Measurements from ENCODE around the gene FZR1. TPM values are rescaled to one million over a fixed set of nuclear protein-coding genes. Genes with fewer than 3 reads are reported as not detected.
A peak's percentile ranks its signal among the peaks of the same experiment; 100 is the strongest.

Gene FZR1
- total and polyA plus RNA-seq, 2 of the 13 experiments (the other 11 are each of a cell fraction or from before 2014, with no cell fraction given), result 29.0 to 30.8 TPM

DNA sequence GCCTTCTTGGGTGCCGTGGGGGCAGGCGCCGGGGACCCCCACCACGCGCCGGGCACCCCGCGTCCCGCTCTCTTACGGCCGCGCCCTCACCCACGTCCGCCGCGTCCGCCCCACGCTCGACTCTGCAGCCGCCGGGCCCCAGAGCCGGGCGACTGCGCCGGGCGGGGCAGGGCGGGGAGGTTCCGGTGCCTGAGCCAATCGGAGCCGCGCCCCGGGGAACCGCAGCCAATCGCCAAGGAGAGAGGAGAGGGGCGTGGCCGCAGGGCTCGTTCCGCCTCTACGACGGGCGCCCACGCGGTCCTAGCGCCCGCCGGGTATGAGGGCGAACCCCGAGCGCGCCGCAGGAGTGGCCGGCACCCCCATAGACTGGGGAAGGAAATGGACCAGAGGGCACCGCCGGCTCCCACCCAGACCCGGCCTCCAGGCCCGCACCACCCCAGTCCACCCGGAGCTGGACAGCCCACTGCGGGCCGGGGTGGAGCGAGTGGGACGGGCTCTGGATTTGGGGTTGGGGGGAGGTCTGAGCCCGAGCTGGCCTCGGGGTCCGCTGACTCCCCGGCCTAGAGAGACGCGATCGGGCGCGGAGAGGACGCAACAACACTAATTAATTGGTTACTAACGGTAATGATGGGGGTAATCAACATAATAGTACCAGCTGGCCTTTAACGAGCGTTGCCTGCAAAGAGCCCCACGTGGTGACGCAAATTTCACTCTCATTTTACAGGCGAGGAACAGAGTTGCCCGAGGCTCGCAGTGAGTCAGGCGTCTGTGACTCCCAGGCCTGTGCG is 51.5 kb downstream of the FZR1 start, which contains the start of gene MFSD12 (continued):
- TF ChIP-seq, protein P1, sequence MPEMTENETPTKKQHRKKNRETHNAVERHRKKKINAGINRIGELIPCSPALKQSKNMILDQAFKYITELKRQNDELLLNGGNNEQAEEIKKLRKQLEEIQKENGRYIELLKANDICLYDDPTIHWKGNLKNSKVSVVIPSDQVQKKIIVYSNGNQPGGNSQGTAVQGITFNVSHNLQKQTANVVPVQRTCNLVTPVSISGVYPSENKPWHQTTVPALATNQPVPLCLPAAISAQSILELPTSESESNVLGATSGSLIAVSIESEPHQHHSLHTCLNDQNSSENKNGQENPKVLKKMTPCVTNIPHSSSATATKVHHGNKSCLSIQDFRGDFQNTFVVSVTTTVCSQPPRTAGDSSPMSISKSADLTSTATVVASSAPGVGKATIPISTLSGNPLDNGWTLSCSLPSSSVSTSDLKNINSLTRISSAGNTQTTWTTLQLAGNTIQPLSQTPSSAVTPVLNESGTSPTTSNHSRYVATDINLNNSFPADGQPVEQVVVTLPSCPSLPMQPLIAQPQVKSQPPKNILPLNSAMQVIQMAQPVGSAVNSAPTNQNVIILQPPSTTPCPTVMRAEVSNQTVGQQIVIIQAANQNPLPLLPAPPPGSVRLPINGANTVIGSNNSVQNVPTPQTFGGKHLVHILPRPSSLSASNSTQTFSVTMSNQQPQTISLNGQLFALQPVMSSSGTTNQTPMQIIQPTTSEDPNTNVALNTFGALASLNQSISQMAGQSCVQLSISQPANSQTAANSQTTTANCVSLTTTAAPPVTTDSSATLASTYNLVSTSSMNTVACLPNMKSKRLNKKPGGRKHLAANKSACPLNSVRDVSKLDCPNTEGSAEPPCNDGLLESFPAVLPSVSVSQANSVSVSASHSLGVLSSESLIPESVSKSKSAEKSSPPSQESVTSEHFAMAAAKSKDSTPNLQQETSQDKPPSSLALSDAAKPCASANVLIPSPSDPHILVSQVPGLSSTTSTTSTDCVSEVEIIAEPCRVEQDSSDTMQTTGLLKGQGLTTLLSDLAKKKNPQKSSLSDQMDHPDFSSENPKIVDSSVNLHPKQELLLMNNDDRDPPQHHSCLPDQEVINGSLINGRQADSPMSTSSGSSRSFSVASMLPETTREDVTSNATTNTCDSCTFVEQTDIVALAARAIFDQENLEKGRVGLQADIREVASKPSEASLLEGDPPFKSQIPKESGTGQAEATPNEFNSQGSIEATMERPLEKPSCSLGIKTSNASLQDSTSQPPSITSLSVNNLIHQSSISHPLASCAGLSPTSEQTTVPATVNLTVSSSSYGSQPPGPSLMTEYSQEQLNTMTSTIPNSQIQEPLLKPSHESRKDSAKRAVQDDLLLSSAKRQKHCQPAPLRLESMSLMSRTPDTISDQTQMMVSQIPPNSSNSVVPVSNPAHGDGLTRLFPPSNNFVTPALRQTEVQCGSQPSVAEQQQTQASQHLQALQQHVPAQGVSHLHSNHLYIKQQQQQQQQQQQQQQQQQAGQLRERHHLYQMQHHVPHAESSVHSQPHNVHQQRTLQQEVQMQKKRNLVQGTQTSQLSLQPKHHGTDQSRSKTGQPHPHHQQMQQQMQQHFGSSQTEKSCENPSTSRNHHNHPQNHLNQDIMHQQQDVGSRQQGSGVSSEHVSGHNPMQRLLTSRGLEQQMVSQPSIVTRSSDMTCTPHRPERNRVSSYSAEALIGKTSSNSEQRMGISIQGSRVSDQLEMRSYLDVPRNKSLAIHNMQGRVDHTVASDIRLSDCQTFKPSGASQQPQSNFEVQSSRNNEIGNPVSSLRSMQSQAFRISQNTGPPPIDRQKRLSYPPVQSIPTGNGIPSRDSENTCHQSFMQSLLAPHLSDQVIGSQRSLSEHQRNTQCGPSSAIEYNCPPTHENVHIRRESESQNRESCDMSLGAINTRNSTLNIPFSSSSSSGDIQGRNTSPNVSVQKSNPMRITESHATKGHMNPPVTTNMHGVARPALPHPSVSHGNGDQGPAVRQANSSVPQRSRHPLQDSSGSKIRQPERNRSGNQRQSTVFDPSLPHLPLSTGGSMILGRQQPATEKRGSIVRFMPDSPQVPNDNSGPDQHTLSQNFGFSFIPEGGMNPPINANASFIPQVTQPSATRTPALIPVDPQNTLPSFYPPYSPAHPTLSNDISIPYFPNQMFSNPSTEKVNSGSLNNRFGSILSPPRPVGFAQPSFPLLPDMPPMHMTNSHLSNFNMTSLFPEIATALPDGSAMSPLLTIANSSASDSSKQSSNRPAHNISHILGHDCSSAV (CRISPR knock-in tag; IDR thresholded peaks at IDR 0.05; ENCODE audit: borderline replicate concordance), result no peak
- TF ChIP-seq, protein P2, sequence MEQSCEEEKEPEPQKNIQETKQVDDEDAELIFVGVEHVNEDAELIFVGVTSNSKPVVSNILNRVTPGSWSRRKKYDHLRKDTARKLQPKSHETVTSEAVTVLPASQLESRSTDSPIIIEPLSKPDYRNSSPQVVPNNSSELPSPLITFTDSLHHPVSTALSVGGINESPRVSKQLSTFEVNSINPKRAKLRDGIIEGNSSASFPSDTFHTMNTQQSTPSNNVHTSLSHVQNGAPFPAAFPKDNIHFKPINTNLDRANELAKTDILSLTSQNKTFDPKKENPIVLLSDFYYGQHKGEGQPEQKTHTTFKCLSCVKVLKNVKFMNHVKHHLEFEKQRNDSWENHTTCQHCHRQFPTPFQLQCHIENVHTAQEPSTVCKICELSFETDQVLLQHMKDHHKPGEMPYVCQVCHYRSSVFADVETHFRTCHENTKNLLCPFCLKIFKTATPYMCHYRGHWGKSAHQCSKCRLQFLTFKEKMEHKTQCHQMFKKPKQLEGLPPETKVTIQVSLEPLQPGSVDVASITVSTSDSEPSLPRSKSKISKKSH (CRISPR knock-in tag; IDR thresholded peaks at IDR 0.05; ENCODE audit: borderline replicate concordance), result 0 out of 2 replicates have a peak, but pooled peaks have one; percentile 34
- TF ChIP-seq ARID2 (CRISPR knock-in tag; IDR thresholded peaks at IDR 0.05; ENCODE audit: borderline replicate concordance) (peak; percentile 38), FOSL1 (CRISPR knock-in tag; IDR thresholded peaks at IDR 0.05; ENCODE audit: borderline replicate concordance) (no peak), RBFOX2 (IDR thresholded peaks at IDR 0.05; ENCODE audit: low read depth, low read length) (peak; percentile 86), TBL1XR1 (IDR thresholded peaks at IDR 0.05; ENCODE audit: borderline replicate concordance, low read length, partially characterized antibody) (no peak), ZNF737 (CRISPR knock-in tag; IDR thresholded peaks at IDR 0.05; ENCODE audit: borderline replicate concordance) (no peak), HNF4G (IDR thresholded peaks at IDR 0.05; ENCODE audit: borderline replicate concordance, low read depth, low read length) (no peak), HNF4G (CRISPR knock-in tag; IDR thresholded peaks at IDR 0.05; ENCODE audit: borderline replicate concordance, low read depth) (no peak), RFX3 (CRISPR knock-in tag; IDR thresholded peaks at IDR 0.05) (no peak), RBM22 (optimal IDR thresholded peaks at IDR 0.05; ENCODE audit: low read length) (no peak), HMG20A (CRISPR knock-in tag; IDR thresholded peaks at IDR 0.05; ENCODE audit: borderline replicate concordance) (no peak)
- TF ChIP-seq, protein P3, sequence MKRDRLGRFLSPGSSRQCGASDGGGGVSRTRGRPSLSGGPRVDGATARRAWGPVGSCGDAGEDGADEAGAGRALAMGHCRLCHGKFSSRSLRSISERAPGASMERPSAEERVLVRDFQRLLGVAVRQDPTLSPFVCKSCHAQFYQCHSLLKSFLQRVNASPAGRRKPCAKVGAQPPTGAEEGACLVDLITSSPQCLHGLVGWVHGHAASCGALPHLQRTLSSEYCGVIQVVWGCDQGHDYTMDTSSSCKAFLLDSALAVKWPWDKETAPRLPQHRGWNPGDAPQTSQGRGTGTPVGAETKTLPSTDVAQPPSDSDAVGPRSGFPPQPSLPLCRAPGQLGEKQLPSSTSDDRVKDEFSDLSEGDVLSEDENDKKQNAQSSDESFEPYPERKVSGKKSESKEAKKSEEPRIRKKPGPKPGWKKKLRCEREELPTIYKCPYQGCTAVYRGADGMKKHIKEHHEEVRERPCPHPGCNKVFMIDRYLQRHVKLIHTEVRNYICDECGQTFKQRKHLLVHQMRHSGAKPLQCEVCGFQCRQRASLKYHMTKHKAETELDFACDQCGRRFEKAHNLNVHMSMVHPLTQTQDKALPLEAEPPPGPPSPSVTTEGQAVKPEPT (CRISPR knock-in tag; IDR thresholded peaks at IDR 0.05; ENCODE audit: low read depth), result peak; percentile 67; the same call in 1 of the 2 replicates
- TF ChIP-seq, protein P4, sequence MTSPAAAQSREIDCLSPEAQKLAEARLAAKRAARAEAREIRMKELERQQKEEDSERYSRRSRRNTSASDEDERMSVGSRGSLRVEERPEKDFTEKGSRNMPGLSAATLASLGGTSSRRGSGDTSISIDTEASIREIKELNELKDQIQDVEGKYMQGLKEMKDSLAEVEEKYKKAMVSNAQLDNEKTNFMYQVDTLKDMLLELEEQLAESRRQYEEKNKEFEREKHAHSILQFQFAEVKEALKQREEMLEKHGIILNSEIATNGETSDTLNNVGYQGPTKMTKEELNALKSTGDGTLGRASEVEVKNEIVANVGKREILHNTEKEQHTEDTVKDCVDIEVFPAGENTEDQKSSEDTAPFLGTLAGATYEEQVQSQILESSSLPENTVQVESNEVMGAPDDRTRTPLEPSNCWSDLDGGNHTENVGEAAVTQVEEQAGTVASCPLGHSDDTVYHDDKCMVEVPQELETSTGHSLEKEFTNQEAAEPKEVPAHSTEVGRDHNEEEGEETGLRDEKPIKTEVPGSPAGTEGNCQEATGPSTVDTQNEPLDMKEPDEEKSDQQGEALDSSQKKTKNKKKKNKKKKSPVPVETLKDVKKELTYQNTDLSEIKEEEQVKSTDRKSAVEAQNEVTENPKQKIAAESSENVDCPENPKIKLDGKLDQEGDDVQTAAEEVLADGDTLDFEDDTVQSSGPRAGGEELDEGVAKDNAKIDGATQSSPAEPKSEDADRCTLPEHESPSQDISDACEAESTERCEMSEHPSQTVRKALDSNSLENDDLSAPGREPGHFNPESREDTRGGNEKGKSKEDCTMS (CRISPR knock-in tag; conservative IDR thresholded peaks at IDR 0.05), result no peak

Data from HepG2 (cell line).